22Rv1 (cell line): ENCODE results near the gene ABCA12.

Source experiments
- ZFX ChIP-seq: fragments of 450-650 bp; IDR thresholded peaks from 2 replicates; pipeline ENCODE4 v1.6.1; 2017; ENCODE audit warnings: antibody characterized with exemption, borderline replicate concordance
- TF ChIP-seq, protein P1 (sequence below): fragments of 450-650 bp; IDR thresholded peaks from 2 replicates; pipeline ENCODE4 v1.5.1; 2017; ENCODE audit warnings: mild to moderate bottlenecking

GRCh38 chr2:215149894-215150293, 11.5 kb upstream of the ABCA12 start:
- TF ChIP-seq, protein P1, sequence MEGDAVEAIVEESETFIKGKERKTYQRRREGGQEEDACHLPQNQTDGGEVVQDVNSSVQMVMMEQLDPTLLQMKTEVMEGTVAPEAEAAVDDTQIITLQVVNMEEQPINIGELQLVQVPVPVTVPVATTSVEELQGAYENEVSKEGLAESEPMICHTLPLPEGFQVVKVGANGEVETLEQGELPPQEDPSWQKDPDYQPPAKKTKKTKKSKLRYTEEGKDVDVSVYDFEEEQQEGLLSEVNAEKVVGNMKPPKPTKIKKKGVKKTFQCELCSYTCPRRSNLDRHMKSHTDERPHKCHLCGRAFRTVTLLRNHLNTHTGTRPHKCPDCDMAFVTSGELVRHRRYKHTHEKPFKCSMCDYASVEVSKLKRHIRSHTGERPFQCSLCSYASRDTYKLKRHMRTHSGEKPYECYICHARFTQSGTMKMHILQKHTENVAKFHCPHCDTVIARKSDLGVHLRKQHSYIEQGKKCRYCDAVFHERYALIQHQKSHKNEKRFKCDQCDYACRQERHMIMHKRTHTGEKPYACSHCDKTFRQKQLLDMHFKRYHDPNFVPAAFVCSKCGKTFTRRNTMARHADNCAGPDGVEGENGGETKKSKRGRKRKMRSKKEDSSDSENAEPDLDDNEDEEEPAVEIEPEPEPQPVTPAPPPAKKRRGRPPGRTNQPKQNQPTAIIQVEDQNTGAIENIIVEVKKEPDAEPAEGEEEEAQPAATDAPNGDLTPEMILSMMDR = no peak
- no peak for TF ChIP-seq ZFX
